ENCODE measurements around the gene COL9A1. TPM values are rescaled to one million over a fixed set of nuclear protein-coding genes. Genes with fewer than 3 reads are reported as not detected.

Gene COL9A1
- total RNA-seq, 1 experiment from 2014 or later = not detected

DNA sequence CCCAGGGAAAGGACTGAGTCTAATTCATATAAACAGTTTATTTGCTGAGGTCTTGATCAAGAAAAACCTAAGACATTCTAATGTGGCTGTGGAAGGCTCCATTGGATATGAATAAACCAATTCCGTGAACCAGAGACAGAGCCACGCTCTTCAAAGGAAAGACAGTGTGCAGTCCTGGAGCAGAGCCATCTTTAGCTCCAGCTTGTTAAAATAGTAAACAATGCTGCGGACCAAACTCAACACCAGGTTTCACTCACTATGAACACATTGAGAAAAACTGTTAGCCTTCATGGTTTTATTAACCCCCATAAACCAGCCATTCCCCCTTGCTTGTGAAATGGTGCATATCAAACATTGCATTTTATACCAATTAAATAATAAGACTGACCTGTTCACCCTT lies 61.9 kb downstream of the COL9A1 start:
- CTCF ChIA-PET = interaction anchor here (1.5 kb wide), 1 partner anchor 10 kb away, joined by 4 read pairs; no protein-coding TSS in a partner anchor
- BruUV-seq (replicated peaks) = no TSS peak
- no peaks in the 10 kb centered on the region for H3K9me3 Mint-ChIP-seq (ENCODE audit: low read depth, unreplicated experiment)
- DNase-seq = no peak
- peaks cover 7% of the 10 kb centered on the region for H3K4me1 Mint-ChIP-seq (ENCODE audit: low read depth, unreplicated experiment)
- intact Hi-C loops (cut with micrococcal nuclease; ENCODE audit: unreplicated experiment) = no loop called here
- TF ChIP-seq, protein P1, sequence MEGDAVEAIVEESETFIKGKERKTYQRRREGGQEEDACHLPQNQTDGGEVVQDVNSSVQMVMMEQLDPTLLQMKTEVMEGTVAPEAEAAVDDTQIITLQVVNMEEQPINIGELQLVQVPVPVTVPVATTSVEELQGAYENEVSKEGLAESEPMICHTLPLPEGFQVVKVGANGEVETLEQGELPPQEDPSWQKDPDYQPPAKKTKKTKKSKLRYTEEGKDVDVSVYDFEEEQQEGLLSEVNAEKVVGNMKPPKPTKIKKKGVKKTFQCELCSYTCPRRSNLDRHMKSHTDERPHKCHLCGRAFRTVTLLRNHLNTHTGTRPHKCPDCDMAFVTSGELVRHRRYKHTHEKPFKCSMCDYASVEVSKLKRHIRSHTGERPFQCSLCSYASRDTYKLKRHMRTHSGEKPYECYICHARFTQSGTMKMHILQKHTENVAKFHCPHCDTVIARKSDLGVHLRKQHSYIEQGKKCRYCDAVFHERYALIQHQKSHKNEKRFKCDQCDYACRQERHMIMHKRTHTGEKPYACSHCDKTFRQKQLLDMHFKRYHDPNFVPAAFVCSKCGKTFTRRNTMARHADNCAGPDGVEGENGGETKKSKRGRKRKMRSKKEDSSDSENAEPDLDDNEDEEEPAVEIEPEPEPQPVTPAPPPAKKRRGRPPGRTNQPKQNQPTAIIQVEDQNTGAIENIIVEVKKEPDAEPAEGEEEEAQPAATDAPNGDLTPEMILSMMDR (IDR thresholded peaks at IDR 0.05; ENCODE audit: unreplicated experiment) = no peak
- H3K36me3 Mint-ChIP-seq (ENCODE audit: insufficient read depth, unreplicated experiment) = no peaks in the 10 kb centered on the region
- no peak overlapping the region for H3K4me3 Mint-ChIP-seq (ENCODE audit: low read depth, unreplicated experiment)
- no peak overlapping the region for H3K27ac Mint-ChIP-seq (ENCODE audit: unreplicated experiment)
- peaks cover 18% of the 10 kb centered on the region for H3K27me3 Mint-ChIP-seq (ENCODE audit: unreplicated experiment)

DNA sequence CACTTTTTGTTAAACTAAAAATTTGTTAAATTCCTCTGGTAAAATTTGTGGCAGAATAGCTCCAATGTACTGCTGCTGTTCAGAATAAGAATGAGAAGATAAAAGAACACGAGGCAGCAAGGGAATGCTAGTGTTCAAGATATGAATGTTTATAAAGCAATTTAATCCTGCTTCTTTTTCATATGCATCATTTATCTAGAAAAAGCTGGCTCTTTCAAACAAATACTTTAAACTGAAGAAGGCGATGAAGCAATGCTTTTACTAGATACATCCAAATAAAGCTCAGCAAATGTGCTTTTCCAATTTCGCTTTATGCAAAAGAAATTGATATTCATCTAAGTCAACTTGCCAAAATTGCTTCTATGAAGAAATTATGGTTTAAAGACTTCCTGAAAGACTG lies 66.5 kb downstream of the COL9A1 start:
- Mint-ChIP-seq H3K4me3 (ENCODE audit: low read depth, unreplicated experiment) (no peak overlapping the region), H3K27ac (ENCODE audit: unreplicated experiment) (no peak overlapping the region), H3K27me3 (ENCODE audit: unreplicated experiment) (peaks cover 18% of the 10 kb centered on the region), H3K9me3 (ENCODE audit: low read depth, unreplicated experiment) (no peaks in the 10 kb centered on the region), H3K36me3 (ENCODE audit: insufficient read depth, unreplicated experiment) (no peaks in the 10 kb centered on the region), H3K4me1 (ENCODE audit: low read depth, unreplicated experiment) (no peaks in the 10 kb centered on the region)
- TF ChIP-seq, protein P1 (IDR thresholded peaks at IDR 0.05; ENCODE audit: unreplicated experiment) = no peak
- intact Hi-C loops (cut with micrococcal nuclease; ENCODE audit: unreplicated experiment) = no loop called here
- no TSS peak for BruUV-seq (replicated peaks)
- CTCF ChIA-PET = no interaction called here
- DNase-seq = no peak

DNA sequence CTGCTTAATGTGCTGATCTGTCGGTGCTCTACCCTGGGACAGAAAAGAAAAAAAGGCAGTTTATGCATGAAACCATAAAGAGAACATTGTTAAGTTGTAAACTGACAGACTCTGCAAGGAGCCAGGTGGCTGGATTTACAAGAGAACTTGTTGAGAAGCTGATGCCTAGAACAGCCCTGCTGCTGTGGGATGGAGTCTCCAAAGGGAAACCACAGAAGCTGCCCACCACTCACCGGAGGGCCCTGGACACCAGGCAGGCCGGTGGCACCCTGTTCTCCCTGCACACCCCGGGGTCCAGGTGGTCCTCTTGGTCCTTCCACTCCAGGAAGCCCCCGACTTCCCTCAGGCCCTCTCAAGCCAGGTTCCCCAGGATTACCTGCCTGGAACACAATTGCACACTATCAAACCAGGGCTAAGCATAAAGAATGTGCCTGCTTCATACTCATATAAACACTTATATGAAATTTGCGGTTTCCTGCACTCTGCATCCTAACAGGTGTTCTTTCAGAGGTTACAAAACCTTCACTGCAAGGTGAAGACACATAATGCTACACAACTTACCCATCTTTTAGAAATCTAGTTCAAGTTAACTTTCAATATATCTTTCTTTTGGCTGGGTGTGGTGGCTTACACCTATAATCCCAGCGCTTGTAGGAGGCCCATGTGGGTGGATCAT lies 68.2 kb downstream of the COL9A1 start:
- H3K4me1 Mint-ChIP-seq (ENCODE audit: low read depth, unreplicated experiment) = no peaks in the 10 kb centered on the region
- no peak overlapping the region for H3K27ac Mint-ChIP-seq (ENCODE audit: unreplicated experiment)
- CTCF ChIA-PET = no interaction called here
- intact Hi-C loops (cut with micrococcal nuclease; ENCODE audit: unreplicated experiment) = no loop called here
- TF ChIP-seq, protein P1 (IDR thresholded peaks at IDR 0.05; ENCODE audit: unreplicated experiment) = no peak
- H3K27me3 Mint-ChIP-seq (ENCODE audit: unreplicated experiment) = peaks cover 18% of the 10 kb centered on the region
- DNase-seq = no peak
- H3K4me3 Mint-ChIP-seq (ENCODE audit: low read depth, unreplicated experiment) = no peak overlapping the region
- BruUV-seq (replicated peaks) = no TSS peak
- no peaks in the 10 kb centered on the region for H3K36me3 Mint-ChIP-seq (ENCODE audit: insufficient read depth, unreplicated experiment)
- no peaks in the 10 kb centered on the region for H3K9me3 Mint-ChIP-seq (ENCODE audit: low read depth, unreplicated experiment)

DNA sequence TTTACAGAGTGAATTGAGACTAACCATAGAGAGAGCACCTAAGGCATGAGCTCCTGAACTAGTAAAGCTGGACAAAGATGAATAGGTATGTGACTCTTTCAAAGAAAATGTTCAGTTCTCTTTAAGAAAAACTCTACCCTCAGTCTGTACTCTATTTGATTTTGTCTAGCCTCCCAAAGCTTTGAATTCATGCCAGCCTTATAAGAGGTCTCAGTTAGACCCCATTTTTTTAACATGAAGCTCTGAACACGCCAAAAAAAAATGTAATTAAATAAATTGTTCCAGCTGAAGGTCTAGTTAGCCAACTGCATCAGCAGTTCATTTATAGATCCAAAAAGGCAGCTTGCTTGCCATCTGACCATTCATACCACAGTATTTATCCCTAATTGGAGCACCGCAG lies 71.6 kb downstream of the COL9A1 start:
- Mint-ChIP-seq H3K9me3 (ENCODE audit: low read depth, unreplicated experiment) (no peaks in the 10 kb centered on the region), H3K4me1 (ENCODE audit: low read depth, unreplicated experiment) (no peaks in the 10 kb centered on the region), H3K4me3 (ENCODE audit: low read depth, unreplicated experiment) (no peak overlapping the region), H3K27ac (ENCODE audit: unreplicated experiment) (no peak overlapping the region), H3K27me3 (ENCODE audit: unreplicated experiment) (no peaks in the 10 kb centered on the region), H3K36me3 (ENCODE audit: insufficient read depth, unreplicated experiment) (no peaks in the 10 kb centered on the region)
- no TSS peak for BruUV-seq (replicated peaks)
- TF ChIP-seq, protein P1 (IDR thresholded peaks at IDR 0.05; ENCODE audit: unreplicated experiment) = no peak
- CTCF ChIA-PET = interaction anchor here (0.7 to 3.9 kb wide), 3 partner anchors 9 to 105 kb away, joined by 4 to 28 read pairs (median 4); no protein-coding TSS in a partner anchor
- no peak for DNase-seq
- intact Hi-C loops (cut with micrococcal nuclease; ENCODE audit: unreplicated experiment) = no loop called here

Measured in Calu3 (cell line).